Hepatocyte (in vitro differentiated cells): ENCODE data around the gene LRRC66. TPM values are rescaled to one million over a fixed set of nuclear protein-coding genes. Genes with fewer than 3 reads are reported as not detected.

ENCODE experiments used
- DNase-seq: peaks from one replicate; pipeline ENCODE4 v3.0.0-alpha.2; 2016; ENCODE audit warnings: low spot score
- H2AFZ ChIP-seq: fragments of 200-600 bp; sonication (generic); 2 replicates; pipeline ENCODE4 v1.6.0; 2016; ENCODE audit warnings: antibody characterized with exemption, mild to moderate bottlenecking
- H3K27ac ChIP-seq: fragments of 200-600 bp; sonication (generic); 2 replicates; pipeline ENCODE4 v1.5.1; 2016; ENCODE audit warnings: mild to moderate bottlenecking
- H3K27me3 ChIP-seq: fragments of 200-600 bp; sonication (generic); 2 replicates; pipeline ENCODE4 v1.6.1; 2016
- H3K36me3 ChIP-seq: fragments of 200-600 bp; sonication (generic); replicated peaks from 2 replicates; pipeline ENCODE4 v1.5.1; 2016; ENCODE audit warnings: low read depth; ENCODE audit not compliant: insufficient read depth
- H3K4me1 ChIP-seq: fragments of 200-600 bp; sonication (generic); 2 replicates; pipeline ENCODE4 v1.5.1; 2016; ENCODE audit warnings: mild to moderate bottlenecking, moderate library complexity; ENCODE audit not compliant: insufficient read depth
- H3K4me2 ChIP-seq: fragments of 200-600 bp; sonication (generic); 2 replicates; pipeline ENCODE4 v1.6.0; 2016
- H3K4me3 ChIP-seq: fragments of 200-600 bp; sonication (generic); 2 replicates; pipeline ENCODE4 v1.5.1; 2016; ENCODE audit warnings: mild to moderate bottlenecking
- H3K79me2 ChIP-seq: fragments of 200-600 bp; sonication (generic); 2 replicates; pipeline ENCODE4 v1.6.0; 2017; ENCODE audit warnings: mild to moderate bottlenecking
- H3K9me2 ChIP-seq: fragments of 200-600 bp; sonication (generic); replicated peaks from 2 replicates; pipeline ENCODE4 v1.6.0; 2017; ENCODE audit warnings: mild to moderate bottlenecking; ENCODE audit not compliant: insufficient read depth
- H3K9me3 ChIP-seq: fragments of 200-600 bp; sonication (generic); 2 replicates; pipeline ENCODE4 v1.5.1; 2016; ENCODE audit warnings: low read depth, mild to moderate bottlenecking
- H4K20me1 ChIP-seq: fragments of 200-600 bp; sonication (generic); 2 replicates; pipeline ENCODE4 v1.6.0; 2016; ENCODE audit warnings: mild to moderate bottlenecking; ENCODE audit not compliant: insufficient read depth, poor library complexity, severe bottlenecking
- CTCF ChIP-seq: fragments of 200-600 bp; sonication (generic); IDR thresholded peaks from 2 replicates; pipeline ENCODE4 v1.5.1; 2016; ENCODE audit warnings: antibody characterized with exemption, mild to moderate bottlenecking; ENCODE audit not compliant: poor library complexity
- EZH2 ChIP-seq: fragments of 200-600 bp; sonication (generic); IDR thresholded peaks from 2 replicates; pipeline ENCODE4 v1.6.1; 2016; ENCODE audit warnings: antibody characterized with exemption, mild to moderate bottlenecking, borderline replicate concordance
- EZH2phosphoT487 ChIP-seq: fragments of 200-600 bp; sonication (generic); IDR thresholded peaks from one replicate; pipeline ENCODE4 v1.6.1; 2018; ENCODE audit warnings: antibody characterized with exemption, mild to moderate bottlenecking, low read depth, moderate library complexity; ENCODE audit not compliant: unreplicated experiment, severe bottlenecking
- WGBS: methylation state at CpG from one replicate; pipeline ENCODE4 v1.1.6; 2016; ENCODE audit warnings: low lambda C conversion rate; ENCODE audit errors: missing lambda C conversion rate; 5-methylcytosine and 5-hydroxymethylcytosine counted together
- polyA plus RNA-seq: library from polyadenylated mRNA; unstranded; fragments of >200 nt; fragmentation: Nextera tagmentation; extraction: Ambion mirVana; gene quantifications from 2 replicates; pipeline ENCODE4 v1.2.1, GENCODE V29; 2016
- total RNA-seq: library from RNA; depleted of rRNA; stranded (reverse); fragments of >200 nt; gene quantifications from 2 replicates; pipeline ENCODE4 v1.2.3, GENCODE V29; 2014

The LRRC66 gene
- total and polyA plus RNA-seq, 2 experiments from 2014 or later: 0.44 to 0.87 TPM

- H3K9me2 ChIP-seq: no peaks in the 10 kb centered on the region
- H3K27ac ChIP-seq: no peak overlapping the region
- H3K27me3 ChIP-seq: no peaks in the 10 kb centered on the region
- no peak for DNase-seq
- H3K4me1 ChIP-seq: peaks cover 11% of the 10 kb centered on the region
- H3K4me2 ChIP-seq: no peak overlapping the region
- WGBS: 93% methylated on average over 2 of the region's 2 CpGs
- H3K36me3 ChIP-seq: no peaks in the 10 kb centered on the region
- no peak overlapping the region for H3K4me3 ChIP-seq
- no peaks in the 10 kb centered on the region for H3K79me2 ChIP-seq
- no peak overlapping the region for H2AFZ ChIP-seq
- no peaks in the 10 kb centered on the region for H3K9me3 ChIP-seq
- TF ChIP-seq EZH2phosphoT487 (no peak), CTCF (no peak), EZH2 (no peak)
- no peaks in the 10 kb centered on the region for H4K20me1 ChIP-seq
Measured at GRCh38 chr4:52005604-52006273, 14.4 kb downstream of the LRRC66 start.

GRCh38 chr4:52004414-52004813, 15.7 kb downstream of the LRRC66 start:
- no peaks in the 10 kb centered on the region for H3K27me3 ChIP-seq

GRCh38 chr4:52001616-52002015, 18.5 kb downstream of the LRRC66 start:
- H4K20me1 ChIP-seq: no peaks in the 10 kb centered on the region
- TF ChIP-seq CTCF (no peak), EZH2phosphoT487 (no peak), EZH2 (no peak)
- no peaks in the 10 kb centered on the region for H3K36me3 ChIP-seq
- no peaks in the 10 kb centered on the region for H3K27me3 ChIP-seq
- H2AFZ ChIP-seq: no peak overlapping the region
- 87% methylated on average over 2 of the region's 2 CpGs for WGBS
- H3K4me2 ChIP-seq: no peak overlapping the region
- H3K27ac ChIP-seq: no peak overlapping the region
- H3K4me1 ChIP-seq: peaks cover 11% of the 10 kb centered on the region
- DNase-seq: no peak
- H3K9me3 ChIP-seq: no peaks in the 10 kb centered on the region
- no peak overlapping the region for H3K4me3 ChIP-seq
- no peaks in the 10 kb centered on the region for H3K9me2 ChIP-seq
- H3K79me2 ChIP-seq: no peaks in the 10 kb centered on the region

More at GRCh38 chr4:52004414-52004813, 15.7 kb downstream of the LRRC66 start:
- Histone ChIP-seq H3K4me2 (no peak overlapping the region), H3K4me1 (peaks cover 11% of the 10 kb centered on the region), H3K79me2 (no peaks in the 10 kb centered on the region), H3K27ac (no peak overlapping the region), H3K9me3 (no peaks in the 10 kb centered on the region), H4K20me1 (no peaks in the 10 kb centered on the region), H3K9me2 (no peaks in the 10 kb centered on the region), H2AFZ (no peak overlapping the region), H3K36me3 (no peaks in the 10 kb centered on the region), H3K4me3 (no peak overlapping the region)
- no peak for TF ChIP-seq EZH2phosphoT487
- no peak for DNase-seq

GRCh38 chr4:51999250-51999649, 20.9 kb downstream of the LRRC66 start:
- 97% methylated on average over 5 of the region's 5 CpGs for WGBS
- Histone ChIP-seq H3K9me2 (no peaks in the 10 kb centered on the region), H3K4me1 (peaks cover 11% of the 10 kb centered on the region), H3K27me3 (no peaks in the 10 kb centered on the region), H3K9me3 (no peaks in the 10 kb centered on the region), H3K4me2 (no peak overlapping the region), H4K20me1 (no peaks in the 10 kb centered on the region), H2AFZ (no peak overlapping the region), H3K4me3 (no peak overlapping the region), H3K27ac (no peak overlapping the region), H3K79me2 (no peaks in the 10 kb centered on the region), H3K36me3 (no peaks in the 10 kb centered on the region)
- DNase-seq: no peak
- TF ChIP-seq EZH2phosphoT487: no peak
- no peak for TF ChIP-seq CTCF
- TF ChIP-seq EZH2: no peak
